Activated T-cell treated with anti-CD3 and anti-CD28 coated beads for 48 hours (primary cell): ENCODE results near the gene EPHB2.
"Not testable (repeated sequence)": the region's sequence is repeated elsewhere in the genome, so short reads cannot be mapped to it uniquely, and the experiment has no call there.

Experiments used
- DNase-seq: peaks from one replicate; pipeline ENCODE4 v3.0.0-alpha.2; 2020; ENCODE audit warnings: low read depth

EPHB2 gene

DNA sequence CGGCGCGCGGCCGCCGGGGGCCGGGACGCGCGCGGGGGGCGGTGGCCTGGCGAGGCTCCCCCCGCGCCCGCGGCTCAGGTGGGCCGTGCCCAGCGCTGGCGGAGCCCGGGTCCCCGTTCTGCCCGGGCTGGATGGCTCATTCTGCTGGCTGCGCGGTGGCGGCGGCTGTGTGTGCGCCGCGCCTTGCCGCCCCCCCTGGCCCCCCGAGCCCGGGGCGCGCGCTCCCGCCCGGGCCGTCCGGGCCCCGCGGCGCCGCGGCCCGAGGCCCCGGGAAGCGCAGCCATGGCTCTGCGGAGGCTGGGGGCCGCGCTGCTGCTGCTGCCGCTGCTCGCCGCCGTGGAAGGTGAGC lies at the start of gene EPHB2:
Gene EPHB2 (plus strand): TSS at position 139 of the 349 bp plus-strand sequence. CDS start 144 bp downstream, at position 283.
- DNase-seq: peak; percentile 27

DNA sequence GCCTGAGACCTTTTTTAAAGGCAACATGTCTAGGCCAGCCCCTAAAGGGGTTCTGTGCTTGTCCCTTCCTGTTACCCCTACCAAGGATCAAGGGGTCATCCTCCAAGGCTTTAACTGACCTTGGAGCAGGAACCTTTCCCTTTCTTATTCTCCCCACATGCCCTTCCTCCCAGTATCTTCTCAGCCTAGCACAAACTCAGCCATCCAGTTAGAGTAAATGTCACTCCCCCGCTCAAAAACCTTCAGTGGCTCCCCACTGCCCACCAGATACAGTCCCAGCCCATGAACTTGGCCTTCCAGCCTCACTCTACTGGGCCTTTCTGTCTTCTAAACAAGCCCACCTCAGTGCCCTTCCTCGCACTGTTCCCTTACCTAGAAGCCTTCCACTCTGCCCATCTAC lies 48.8 kb upstream of the EPHB2 start:
- no peak for DNase-seq

DNA sequence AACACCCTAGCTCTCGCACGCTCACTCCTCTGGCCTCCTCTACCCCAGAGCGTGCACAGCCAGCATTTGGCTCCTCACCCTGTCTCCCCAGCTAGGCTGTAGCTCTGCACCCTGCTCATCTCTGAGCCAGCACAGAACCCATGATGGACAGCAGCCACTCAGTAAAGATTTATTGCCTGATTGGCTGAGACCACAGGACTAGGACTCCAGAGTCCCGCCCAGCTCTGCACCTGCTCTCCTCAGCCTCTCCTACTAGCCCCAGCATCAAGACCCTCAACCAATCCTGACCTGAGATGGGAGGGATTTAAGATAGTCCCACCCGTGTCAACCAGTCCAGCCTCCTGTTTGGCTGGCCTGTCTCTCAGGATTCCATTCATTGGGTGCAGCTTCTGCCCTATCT lies 48.3 kb upstream of the EPHB2 start:
- DNase-seq: no peak

DNA sequence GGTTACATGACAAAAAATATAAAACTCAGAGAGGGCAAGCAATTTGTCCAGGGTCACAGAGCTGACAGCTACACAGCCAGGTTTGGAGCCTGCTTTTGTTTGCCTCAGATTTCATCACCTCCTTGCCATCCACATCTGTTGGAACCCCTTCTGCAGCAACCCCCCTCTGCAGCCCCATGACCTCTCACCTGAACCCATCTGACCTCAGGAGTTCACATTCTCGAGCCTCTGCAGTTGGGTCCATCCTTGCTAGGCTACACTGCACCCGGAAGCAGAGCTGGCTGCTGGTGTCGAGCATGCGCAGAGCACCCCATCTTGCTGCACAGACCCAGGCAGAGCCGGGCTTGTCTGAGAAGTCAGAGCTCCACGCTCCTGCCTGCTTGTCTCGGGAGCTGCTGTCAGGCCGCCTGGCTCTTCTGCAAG lies 47.6 kb upstream of the EPHB2 start:
- DNase-seq: no peak

DNA sequence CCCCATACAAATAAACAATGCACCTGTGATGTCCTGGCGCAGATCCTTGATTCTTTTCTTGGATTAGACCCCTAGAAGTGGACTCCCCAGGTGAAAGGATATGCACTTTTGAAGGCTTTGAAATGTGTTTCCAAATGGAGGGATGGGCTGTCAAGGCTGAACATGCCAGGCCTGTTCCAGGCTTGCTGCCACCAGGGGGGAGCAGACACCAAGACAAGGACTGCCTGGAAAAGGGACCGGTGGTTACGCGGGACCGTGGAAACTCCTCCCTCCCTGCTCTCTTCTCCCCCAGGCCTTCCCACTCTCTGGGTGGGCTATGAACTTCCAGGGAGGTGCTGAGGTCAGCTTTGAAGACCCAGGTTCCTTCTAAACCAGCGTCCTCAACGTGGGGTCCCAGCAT lies 44.9 kb upstream of the EPHB2 start:
- DNase-seq: no peak

DNA sequence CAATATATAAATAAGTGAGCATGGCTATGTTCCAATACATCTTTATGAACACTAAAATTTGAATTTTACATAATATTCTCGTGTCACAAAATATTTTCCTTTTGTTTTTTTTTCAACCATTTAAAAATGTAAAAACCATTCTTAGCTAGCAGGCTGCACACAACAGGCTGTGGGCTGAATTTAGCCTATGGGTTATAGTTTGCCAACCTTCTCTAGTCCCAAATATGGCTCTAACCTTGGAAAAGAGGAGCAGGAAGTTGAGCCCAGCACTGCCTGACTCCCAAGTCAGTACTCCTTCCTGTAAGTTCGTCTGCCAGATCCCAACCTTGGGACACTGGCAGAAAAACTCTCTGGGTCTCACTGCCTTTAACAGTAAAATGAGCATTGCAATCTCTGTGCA lies 44.2 kb upstream of the EPHB2 start:
- no peak for DNase-seq

DNA sequence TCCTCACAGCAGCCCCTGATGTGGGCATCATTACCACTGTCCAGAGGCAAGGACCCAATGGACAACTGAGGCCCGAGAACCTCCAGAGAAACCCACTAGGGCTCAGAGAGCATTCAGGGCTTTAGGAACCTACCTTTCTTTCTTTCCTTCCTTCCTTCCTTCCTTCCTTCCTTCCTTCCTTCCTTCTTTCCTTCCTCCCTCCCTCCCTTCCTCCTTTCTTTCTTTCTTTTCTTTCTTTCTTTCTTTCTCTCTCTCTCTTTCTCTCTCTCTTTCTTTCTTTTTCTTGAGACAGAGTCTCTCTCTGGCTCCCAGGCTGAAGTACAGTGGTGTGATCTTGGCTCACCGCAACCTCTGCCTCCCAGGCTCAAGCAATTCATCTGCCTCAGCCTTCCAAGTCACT lies 41.8 kb upstream of the EPHB2 start:
- DNase-seq: not testable (repeated sequence)

DNA sequence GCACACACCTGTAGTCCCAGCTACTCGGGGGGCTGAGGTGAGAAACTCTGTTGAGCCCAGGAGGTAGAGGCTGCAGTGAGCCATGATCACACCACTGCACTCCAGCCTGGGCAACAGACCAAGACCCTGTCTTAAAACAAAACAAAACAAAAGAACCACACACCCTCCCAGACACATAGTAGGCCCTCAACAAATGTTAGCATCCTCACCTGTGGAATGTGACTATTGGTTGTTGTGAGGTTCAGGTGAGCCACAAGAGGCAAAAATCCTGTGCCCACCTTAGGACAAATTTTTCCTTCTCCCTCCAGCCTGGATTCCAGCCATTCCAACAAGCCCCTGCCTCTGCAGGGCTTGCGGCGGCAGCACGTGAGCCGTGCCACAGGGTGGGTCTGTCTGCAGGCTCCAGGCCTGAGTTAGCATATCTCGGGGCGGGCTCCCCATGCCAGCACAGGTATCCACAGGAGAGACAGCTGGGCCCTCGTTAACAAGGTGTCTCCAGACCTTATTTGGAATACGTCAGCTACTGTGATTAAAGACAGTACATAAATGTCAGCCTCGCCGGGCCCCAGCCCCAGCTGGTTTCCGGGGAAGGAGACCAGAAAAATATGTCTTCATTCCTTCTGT lies 40.2 kb upstream of the EPHB2 start:
- no peak for DNase-seq

DNA sequence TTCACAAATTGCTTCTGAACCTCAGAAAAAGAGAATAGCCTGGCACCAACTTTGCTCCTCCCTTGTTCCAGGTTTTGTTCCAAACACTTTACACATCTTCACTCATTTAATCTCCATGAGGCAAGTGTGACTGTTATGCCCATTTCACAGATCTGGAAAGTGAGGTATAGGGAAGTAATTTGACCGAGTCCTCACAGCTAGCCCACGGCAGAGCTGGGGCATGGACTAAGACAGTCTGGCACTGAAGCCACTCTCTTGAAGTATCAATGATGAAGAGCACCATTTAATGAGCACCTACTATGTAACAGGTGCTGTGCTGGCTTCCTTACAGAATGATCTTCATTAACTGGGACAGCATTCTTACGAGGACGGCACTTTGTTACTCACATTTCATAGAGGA lies 38.6 kb upstream of the EPHB2 start:
- DNase-seq: no peak

DNA sequence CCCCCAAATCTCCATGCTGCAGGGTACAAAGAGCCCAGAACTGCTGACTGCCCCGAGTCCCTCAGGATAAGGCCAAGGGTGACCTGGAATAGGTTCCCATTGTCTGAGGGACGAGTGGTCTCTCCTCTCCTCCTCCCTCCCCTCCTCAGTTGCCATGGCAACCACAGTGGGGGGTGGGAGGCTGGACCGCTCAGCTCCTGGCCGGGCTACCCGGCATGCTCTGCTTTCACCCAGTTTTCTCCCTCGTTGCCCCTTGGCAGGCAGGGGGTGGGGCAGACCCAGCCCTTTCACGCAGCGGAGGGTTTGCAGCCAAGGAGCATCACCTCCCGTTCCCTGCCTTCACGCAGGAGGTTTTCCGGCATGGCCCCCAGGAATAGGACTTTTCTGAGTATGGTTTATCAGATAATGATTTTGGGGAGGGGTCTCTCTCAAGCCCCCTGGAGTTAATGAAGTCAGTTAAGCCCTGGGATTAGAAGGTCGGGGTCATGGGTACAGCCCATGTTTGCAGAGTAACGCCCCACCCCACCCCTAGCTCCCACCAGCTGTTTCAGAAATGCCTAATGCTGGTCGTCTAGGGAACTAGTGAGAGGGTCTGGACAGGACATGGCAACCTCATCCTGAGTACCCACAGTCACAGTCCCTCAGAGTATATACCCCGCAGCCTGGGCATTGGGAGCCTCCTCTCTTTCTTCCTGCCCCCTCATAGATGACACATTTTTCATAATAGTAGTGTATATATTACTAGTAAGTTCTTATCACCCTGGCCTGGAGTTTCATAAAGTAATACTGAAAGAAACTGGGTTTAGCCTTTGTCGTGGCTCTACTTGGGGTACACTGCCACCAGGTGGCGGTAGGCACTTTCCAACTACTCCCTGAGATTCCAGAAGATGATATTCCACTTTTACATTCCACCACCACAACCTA lies 36.9 kb upstream of the EPHB2 start:
- DNase-seq: peak; percentile 18

DNA sequence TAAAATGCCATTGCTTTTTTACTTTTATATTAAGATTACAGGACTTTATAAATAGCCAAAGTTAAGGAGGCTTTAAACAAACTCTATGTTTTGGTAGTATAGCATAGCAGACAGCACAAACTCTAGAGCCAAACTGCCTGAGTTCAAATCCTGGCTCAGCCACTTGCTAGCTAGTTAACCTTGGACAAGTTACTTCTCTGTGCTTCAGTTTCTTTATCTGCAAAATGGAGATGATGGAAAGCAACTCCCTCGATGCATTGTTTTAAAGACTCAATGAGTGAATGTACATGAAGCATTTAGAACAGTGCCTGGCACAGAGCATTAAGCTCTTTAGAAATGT lies 36.3 kb upstream of the EPHB2 start:
- DNase-seq: no peak

DNA sequence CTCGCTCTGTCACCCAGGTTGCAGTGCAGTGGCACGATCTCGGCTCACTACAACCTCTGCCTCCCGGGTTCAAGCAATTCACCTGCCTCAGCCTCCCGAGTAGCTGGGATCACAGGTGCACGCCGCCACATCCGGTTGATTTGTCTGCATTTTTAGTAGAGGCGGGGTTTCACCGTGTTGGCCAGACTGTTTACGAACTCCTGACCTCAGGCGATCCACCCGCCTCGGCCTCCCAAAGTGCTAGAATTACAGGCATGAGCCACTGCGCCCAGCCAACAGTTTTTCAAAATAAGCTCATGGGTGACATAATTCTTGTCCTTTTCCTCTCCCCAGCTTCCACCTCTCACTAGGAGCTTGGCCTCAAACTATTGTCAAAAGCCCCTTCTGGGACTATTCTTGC lies 34.5 kb upstream of the EPHB2 start:
- DNase-seq: not testable (repeated sequence)

DNA sequence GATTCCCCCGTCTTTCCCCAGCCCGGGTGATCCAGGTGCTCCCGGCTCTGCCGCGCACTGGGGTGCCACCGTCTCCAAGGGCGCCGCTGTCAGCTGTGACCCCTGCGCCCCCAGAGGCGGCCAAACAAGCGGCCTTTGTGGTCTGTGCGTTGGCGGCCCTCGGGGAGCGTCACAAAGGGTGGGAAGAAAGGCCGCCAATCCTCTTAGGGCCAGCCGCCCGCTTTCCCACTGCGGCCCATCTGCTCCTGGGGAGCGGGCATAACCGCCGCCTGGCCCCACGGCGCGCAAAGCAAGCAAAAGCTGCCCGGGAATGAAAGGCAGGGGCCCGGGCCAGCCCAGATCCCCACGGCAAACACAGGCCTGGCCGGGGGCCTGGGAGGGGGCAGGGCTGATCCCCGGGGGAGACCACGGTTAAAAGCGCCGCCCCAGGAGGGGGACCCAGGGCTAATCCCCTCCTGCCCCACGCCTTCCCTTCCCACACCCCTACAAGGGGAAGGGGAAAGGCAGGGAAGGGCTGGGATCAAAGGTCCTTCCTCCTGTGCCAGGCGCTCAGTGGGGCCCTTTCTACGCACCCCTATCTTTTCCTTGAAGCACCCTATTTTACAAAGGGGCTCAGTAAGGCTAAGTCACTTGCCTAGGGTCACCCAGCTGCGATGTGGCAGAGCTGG lies 33.6 kb upstream of the EPHB2 start:
- DNase-seq: no peak

DNA sequence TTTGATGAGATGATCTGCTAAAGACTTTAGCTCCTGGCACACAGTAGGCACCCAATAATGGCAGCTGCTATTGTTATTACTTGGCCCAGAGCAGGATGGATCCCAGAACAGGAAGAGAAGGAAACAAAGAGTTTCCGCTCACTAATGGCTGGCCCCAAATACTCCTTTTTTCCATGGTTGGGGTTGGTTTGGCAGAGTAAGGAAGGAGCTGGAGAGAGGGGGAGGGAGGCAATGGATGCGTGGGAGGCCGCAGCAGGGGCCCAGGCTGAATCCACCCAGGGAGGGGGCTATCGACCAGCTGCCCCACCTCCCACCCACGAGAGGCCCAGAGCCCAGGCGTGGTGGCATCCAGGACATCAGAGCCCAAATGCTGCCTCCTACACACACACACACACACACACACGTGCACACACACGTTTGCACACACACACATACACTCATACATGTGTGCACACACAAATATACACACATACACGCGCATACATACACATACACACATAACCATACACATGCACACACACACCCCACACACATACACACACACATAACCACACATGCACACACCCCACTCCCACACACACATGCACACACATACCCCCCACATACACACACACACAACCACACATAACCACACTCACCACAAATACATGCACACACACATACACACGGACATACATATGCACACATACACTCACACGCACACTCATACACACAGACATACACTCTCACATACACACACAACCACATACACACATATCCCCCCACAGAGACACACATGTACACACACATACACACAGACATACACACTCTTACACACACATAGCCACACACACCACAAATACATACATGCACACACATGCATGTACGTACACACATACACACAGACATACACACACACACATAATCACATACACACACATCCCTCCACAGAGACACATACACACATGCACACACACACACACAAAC lies 32.4 kb upstream of the EPHB2 start:
- DNase-seq: no peak

DNA sequence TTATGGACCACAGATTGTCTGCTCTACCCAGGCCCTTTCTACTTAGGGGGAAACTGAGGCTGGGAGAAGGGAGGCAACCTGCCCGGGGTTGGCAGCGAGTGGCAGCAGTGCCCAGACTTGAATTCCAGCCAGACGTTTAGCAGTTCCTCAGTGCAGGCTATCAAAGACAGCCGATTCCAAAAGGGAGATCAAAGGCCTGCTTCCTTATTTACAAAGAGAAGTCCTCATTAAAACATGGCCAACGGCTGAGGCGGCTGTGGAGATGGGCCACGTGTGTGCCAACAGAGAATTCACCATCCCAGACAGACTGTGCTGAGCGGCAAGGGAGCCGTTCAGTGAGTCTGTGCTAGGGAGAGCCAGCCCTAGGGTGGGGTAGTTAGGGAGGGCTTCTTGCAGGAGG lies 29.9 kb upstream of the EPHB2 start:
- no peak for DNase-seq

DNA sequence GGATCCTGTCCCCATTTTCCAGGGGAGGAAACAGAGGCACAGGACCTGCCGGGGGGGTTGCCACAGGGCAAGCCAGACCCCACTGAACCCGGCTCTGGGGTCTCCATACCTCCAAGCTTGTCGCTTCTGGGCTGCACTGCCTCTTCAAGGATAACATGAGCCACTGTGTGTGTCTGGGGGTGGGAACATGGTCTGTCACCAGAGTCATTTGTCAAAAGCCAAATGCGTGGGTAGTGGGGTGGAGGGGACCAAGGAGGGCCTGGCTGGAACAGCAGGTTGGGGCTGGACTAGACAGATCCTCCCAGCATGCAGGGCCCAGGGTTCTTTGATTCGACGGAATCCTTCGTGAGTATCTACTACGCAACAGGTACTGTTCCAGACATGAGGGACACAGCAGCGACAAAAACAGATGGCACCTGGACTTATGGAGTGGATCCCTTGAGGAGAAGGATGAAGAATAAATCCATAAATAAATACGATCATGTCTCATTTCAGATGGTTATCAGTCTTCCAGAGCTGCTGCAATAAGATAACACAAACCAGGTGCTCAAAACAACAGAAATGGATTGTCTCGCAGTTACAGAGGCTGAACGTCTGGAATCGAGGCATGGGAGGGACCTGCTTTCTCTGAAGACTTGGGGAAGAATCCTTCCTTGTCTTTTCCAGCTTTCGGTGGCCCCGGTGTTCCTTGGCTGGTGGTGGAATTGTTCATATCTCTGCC lies 28.9 kb upstream of the EPHB2 start:
- DNase-seq: no peak

DNA sequence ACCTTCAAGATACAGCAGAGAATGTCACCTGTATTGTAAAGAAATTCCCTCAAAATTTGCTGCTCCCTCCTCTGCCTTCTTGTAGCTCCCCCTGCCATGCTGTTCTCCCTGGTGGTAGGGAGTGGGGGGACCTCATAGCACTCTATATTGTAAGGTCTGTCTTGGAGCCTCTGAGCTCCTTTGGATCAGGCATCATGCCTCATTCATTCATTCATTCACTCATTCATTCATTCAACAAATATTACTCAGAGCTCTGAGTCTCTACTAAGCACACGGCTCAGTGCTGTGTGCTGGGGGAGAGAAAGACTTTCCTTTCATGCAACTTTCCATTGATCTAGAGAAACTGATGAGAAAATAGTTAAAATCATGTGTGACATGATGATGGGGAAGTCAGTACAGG lies 27.1 kb upstream of the EPHB2 start:
- DNase-seq: no peak

DNA sequence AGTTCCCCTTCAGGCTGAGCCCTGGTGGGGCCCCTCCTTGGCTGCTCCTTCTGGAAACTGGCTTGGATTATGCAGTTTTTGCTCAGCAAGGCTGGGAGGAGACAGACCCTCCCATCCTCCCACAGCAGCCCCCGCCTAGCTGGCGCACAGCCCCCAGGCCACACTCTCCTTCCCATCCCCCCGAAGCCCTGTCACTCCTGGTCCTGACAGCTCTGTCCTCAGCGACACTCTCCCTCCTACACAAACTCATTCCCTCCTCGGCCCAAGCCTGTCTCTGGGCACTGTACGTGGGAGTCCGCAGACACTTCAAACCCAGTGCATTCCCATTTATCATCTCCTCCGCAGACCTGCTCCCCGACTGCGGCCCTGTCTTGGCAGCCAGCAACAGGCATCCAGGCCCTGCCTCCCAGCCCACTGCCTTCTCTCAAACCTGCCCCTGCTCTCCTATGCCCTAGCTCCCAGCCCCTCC lies 25.0 kb upstream of the EPHB2 start:
- DNase-seq: no peak

DNA sequence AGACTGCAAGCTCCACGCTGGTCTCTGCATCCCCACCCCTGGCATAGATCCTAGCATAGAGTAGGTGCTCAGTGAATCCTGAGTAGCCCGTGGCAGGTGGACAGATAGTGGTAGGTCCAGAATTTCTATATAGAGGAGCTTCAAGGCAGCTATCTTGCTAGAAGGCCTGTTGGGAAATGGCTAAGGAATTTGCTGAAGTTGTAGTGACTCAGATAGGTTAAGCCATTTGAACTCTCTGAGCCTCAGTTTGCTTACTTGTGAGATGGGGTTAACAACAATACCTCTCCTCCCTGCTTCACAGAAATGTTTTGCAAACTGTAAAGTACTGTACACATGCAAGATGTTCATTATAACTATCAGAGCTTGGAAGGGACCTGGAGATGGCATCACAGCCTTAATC lies 23.4 kb upstream of the EPHB2 start:
- no peak for DNase-seq

DNA sequence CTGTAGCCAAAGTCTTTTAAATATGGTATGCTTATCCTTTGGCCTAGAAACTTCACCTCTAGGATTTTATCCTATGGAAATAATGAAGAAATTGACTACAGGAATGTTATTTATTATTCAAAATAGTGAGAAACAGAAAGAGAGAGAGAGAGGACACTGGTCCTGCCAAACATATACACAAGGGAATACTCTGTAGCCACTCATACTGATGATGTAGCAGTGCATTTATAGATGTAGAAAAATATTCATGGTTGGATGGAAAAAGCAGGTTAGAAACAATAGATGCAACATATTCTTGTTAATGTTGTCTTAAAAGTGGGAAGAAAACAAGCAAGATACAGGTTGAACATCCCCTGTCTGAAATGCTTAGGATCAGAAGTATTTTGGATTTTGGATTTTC lies 22.2 kb upstream of the EPHB2 start:
- no peak for DNase-seq

DNA sequence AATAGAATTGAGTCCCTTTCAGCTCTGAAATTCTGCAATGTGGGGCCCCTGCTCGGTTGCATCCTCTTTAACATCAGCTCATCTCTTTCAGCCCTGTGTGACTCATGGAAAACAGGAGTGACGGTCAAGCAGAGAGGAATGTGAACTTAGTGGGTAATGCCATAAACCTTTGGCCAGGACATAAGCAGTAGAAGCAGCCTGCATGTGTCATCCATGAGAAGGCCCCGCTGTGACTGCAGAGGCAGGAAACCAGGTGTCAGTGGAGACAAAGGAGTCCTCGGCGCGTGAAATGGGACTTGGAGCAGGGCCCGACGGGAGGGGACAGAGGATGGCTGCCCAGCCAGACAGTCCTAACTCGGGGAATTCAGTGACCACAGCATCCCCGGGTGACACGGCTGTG lies 21.1 kb upstream of the EPHB2 start:
- DNase-seq: no peak
